Activated B cell treated with CpG ODN at 0.5 μM for 24 hours (primary cell): Measurements from ENCODE around the gene WNT10A. TPM values are rescaled to one million over a fixed set of nuclear protein-coding genes. Genes with fewer than 3 reads are reported as not detected.
"Not testable (repeated sequence)": the region's sequence is repeated elsewhere in the genome, so short reads cannot be mapped to it uniquely, and the experiment has no call there.

ENCODE experiments used
- ATAC-seq: fragments of 200-7000 bp; cut with Tn5 transposase; one replicate; pipeline ENCODE4 v1.10.0; 2021; ENCODE audit warnings: low read depth, mild to moderate bottlenecking, moderate library complexity
- CTCF ChIA-PET: fragments of 350-600 bp; sonication (Branson Sonifier 250); formaldehyde crosslinking; loops from one replicate; lab custom pipeline; 2021; ENCODE audit warnings: antibody characterized with exemption; lab: Charles Lee
- POLR2A ChIA-PET: fragments of 350-600 bp; sonication (Branson Sonifier 250); formaldehyde crosslinking; loops from one replicate; lab custom pipeline; 2021; ENCODE audit warnings: antibody characterized with exemption; lab: Charles Lee
- DNase-seq: peaks from one replicate; pipeline ENCODE4 v3.0.0; 2022
- H3K27ac Mint-ChIP-seq: one replicate; pipeline ENCODE4 v1.8.0; 2020; ENCODE audit warnings: mixed read lengths
- H3K27me3 Mint-ChIP-seq: one replicate; pipeline ENCODE4 v1.8.0; 2021; ENCODE audit warnings: mixed read lengths
- H3K36me3 Mint-ChIP-seq: one replicate; pipeline ENCODE4 v1.8.0; 2021; ENCODE audit warnings: low read depth, mixed read lengths
- H3K4me1 Mint-ChIP-seq: one replicate; pipeline ENCODE4 v1.8.0; 2021; ENCODE audit warnings: mixed read lengths
- H3K4me3 Mint-ChIP-seq: one replicate; pipeline ENCODE4 v1.8.0; 2020; ENCODE audit warnings: mild to moderate bottlenecking, mixed read lengths
- H3K9me3 Mint-ChIP-seq: one replicate; pipeline ENCODE4 v1.8.0; 2020; ENCODE audit warnings: mixed read lengths
- CTCF ChIP-seq: fragments of 200-600 bp; IDR thresholded peaks from one replicate; pipeline ENCODE4 v1.8.0; 2022; ENCODE audit warnings: antibody characterized with exemption, mild to moderate bottlenecking
- intact Hi-C: fragments of 100-400 bp; cut with micrococcal nuclease; formaldehyde crosslinking; loops from one replicate; pipeline ENCODE4 v1.15.1; 2024
- total RNA-seq: library from RNA; stranded (reverse); gene quantifications from 2 replicates; pipeline ENCODE4 v1.2.3, GENCODE V29; 2022

Gene WNT10A
- total RNA-seq, 1 donor from 2014 or later = 31.8 TPM

GRCh38 chr2:218927876-218928275 lies 47.2 kb downstream of the WNT10A start:
- Mint-ChIP-seq H3K27ac (no peak overlapping the region), H3K27me3 (peaks cover 17% of the 10 kb centered on the region), H3K36me3 (no peaks in the 10 kb centered on the region), H3K4me3 (no peak overlapping the region), H3K9me3 (peaks cover 8% of the 10 kb centered on the region), H3K4me1 (no peaks in the 10 kb centered on the region)
- CTCF ChIA-PET = no interaction called here
- POLR2A ChIA-PET = interaction anchor here (0.6 kb wide), 1 partner anchor 30 kb away, joined by 3 read pairs; no protein-coding TSS in a partner anchor
- no peak for DNase-seq
- TF ChIP-seq CTCF = no peak
- intact Hi-C loops = no loop called here
- ATAC-seq = no peak

- H3K9me3 Mint-ChIP-seq, H3K27ac Mint-ChIP-seq, H3K36me3 Mint-ChIP-seq, H3K4me3 Mint-ChIP-seq, CTCF ChIA-PET, ATAC-seq, POLR2A ChIA-PET, H3K4me1 Mint-ChIP-seq, intact Hi-C loops, DNase-seq: not testable (repeated sequence)
- H3K27me3 Mint-ChIP-seq = peaks cover 22% of the 10 kb centered on the region
Observed at GRCh38 chr2:218930488-218930887, 49.8 kb downstream of the WNT10A start.

- H3K4me3 Mint-ChIP-seq, intact Hi-C loops, H3K36me3 Mint-ChIP-seq, H3K9me3 Mint-ChIP-seq, POLR2A ChIA-PET, CTCF ChIA-PET, H3K27ac Mint-ChIP-seq, ATAC-seq, DNase-seq, H3K4me1 Mint-ChIP-seq: not testable (repeated sequence)
- H3K27me3 Mint-ChIP-seq = peaks cover 24% of the 10 kb centered on the region
Observed at GRCh38 chr2:218931751-218932150, 51.1 kb downstream of the WNT10A start.

Other genes with a start within 250 kb of the WNT10A start
- gene ZNF142, start 221.2 kb upstream of the WNT10A start, total RNA-seq = 44.9 and 63.6 TPM in 2 replicates
- gene BCS1L, start 221.2 kb upstream of the WNT10A start, total RNA-seq = 66.9 and 75.1 TPM in 2 replicates
- 29.7 and 35.1 TPM in 2 replicates for gene RNF25, start 208.8 kb upstream of the WNT10A start, total RNA-seq
- gene STK36, start 208.8 kb upstream of the WNT10A start, total RNA-seq = 24.2 and 29.2 TPM in 2 replicates
- gene TTLL4, start 170.0 kb upstream of the WNT10A start, total RNA-seq = 36.0 and 37.2 TPM in 2 replicates
- gene CYP27A1, start 98.7 kb upstream of the WNT10A start, total RNA-seq = 0.49 and 0.55 TPM in 2 replicates
- gene PRKAG3, start 49.0 kb upstream of the WNT10A start, total RNA-seq = not detected in 2 replicates
- gene WNT6, start 21.0 kb upstream of the WNT10A start, total RNA-seq = 0.83 and 0.89 TPM in 2 replicates
- gene CDK5R2, start 78.8 kb downstream of the WNT10A start, total RNA-seq = 0.07 TPM in 1 of 2 replicates, not detected in the other
- gene FEV, start 104.3 kb downstream of the WNT10A start, total RNA-seq = not detected in 2 replicates
- not detected in 2 replicates for gene CRYBA2, start 112.6 kb downstream of the WNT10A start, total RNA-seq
- gene CFAP65, start 160.7 kb downstream of the WNT10A start, total RNA-seq = not detected in 2 replicates
- gene IHH, start 180.1 kb downstream of the WNT10A start, total RNA-seq = 0.10 TPM in 1 of 2 replicates, not detected in the other